ENCODE results near the gene MARCHF10. TPM values are rescaled to one million over a fixed set of nuclear protein-coding genes. Genes with fewer than 3 reads are reported as not detected.

MARCHF10 gene
- total RNA-seq, 4 donors from 2014 or later: 0.33 to 0.52 (median 0.42) TPM; not detected in 1

DNA sequence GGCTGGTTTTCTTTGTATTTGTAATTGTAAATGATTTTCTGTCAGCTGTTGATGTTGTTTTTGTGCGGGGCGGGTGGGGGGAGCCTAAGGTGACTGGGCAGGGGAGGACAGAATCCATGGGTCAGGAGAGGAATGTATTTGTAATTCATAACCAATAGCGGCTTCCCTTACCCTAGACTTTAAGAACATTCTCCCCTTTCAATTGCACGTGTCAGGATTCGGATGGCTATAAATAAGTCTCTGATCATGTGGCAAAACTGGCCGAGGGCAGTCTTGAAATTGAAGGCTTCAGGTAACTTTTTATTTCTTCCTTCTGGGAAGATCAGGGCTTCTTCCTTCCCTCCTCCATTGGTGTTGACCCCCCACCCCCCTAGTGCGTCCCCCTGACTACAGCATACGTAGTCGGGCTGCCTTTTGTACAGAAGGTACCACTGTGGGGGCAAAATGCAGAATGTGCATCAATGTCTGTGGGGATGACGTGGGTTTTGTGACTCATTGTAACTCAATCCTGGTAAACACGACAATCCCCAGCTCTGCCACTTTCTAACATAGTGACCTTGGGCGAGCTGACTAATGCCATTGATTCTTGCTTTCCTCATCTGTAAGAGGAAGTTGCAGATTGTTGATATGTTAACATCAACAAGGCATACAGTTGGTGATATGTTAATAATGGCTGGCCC, 16.2 kb downstream of the MARCHF10 start:
- no peaks in the 10 kb centered on the region for H3K4me1 ChIP-seq
- intact Hi-C loops (cut with DNase I): no loop called here
- H3K27me3 ChIP-seq: peaks cover 0 to 6% (median 0%) of the 10 kb centered on the region in 4 donors
- no peak overlapping the region for H3K4me3 ChIP-seq
- no peaks in the 10 kb centered on the region for H3K9me3 ChIP-seq
- TF ChIP-seq EP300 (IDR thresholded peaks at IDR 0.05): no peak
- TF ChIP-seq POLR2AphosphoS5 (IDR thresholded peaks at IDR 0.05): no peak
- no peak for TF ChIP-seq POLR2A (IDR thresholded peaks at IDR 0.05; ENCODE audit: low read depth)
- TF ChIP-seq, protein P1, sequence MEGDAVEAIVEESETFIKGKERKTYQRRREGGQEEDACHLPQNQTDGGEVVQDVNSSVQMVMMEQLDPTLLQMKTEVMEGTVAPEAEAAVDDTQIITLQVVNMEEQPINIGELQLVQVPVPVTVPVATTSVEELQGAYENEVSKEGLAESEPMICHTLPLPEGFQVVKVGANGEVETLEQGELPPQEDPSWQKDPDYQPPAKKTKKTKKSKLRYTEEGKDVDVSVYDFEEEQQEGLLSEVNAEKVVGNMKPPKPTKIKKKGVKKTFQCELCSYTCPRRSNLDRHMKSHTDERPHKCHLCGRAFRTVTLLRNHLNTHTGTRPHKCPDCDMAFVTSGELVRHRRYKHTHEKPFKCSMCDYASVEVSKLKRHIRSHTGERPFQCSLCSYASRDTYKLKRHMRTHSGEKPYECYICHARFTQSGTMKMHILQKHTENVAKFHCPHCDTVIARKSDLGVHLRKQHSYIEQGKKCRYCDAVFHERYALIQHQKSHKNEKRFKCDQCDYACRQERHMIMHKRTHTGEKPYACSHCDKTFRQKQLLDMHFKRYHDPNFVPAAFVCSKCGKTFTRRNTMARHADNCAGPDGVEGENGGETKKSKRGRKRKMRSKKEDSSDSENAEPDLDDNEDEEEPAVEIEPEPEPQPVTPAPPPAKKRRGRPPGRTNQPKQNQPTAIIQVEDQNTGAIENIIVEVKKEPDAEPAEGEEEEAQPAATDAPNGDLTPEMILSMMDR (IDR thresholded peaks at IDR 0.05): no peak
- no peaks in the 10 kb centered on the region for H3K36me3 ChIP-seq
- WGBS: 73% methylated on average over 12 of the region's 12 CpGs
- no peak for DNase-seq (ENCODE audit: extremely low spot score)
- no peak overlapping the region for H3K27ac ChIP-seq (replicated peaks in 1 of 4)

DNA sequence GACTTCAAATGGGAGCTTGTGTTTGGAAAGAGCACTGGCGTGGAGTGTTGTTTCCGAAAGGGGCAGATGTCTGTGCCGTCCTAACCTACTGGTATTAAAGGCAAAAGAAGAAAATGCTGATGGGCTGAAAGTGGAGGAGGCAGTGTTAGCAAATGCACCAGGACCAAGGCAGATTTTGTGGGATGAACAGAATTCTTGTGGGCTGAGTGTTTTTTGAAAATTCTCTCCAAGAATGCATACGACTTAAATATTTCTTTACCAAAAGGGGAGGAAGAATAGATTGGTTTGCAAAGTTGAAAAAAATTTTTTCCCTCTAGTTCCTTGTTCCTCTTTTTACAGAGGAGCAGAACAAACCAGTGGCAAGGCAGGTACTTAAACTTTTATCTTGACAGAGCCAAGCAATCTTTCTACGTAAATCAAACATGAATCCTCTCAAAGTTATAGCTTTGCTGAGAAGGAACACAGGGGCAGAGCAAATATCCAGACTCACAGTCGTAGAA, 16.8 kb downstream of the MARCHF10 start:
- Histone ChIP-seq H3K36me3 (no peaks in the 10 kb centered on the region), H3K4me1 (no peaks in the 10 kb centered on the region), H3K27me3 (peaks cover 0 to 6% (median 0%) of the 10 kb centered on the region in 4 donors), H3K27ac (replicated peaks in 1 of 4) (no peak overlapping the region), H3K9me3 (no peaks in the 10 kb centered on the region), H3K4me3 (no peak overlapping the region)
- intact Hi-C loops (cut with DNase I): no loop called here
- DNase-seq (ENCODE audit: extremely low spot score): no peak
- no peak for TF ChIP-seq POLR2A (IDR thresholded peaks at IDR 0.05; ENCODE audit: low read depth)
- TF ChIP-seq, protein P1 (IDR thresholded peaks at IDR 0.05): no peak
- TF ChIP-seq EP300 (IDR thresholded peaks at IDR 0.05): no peak
- TF ChIP-seq POLR2AphosphoS5 (IDR thresholded peaks at IDR 0.05): no peak
- WGBS: 64% methylated on average over 6 of the region's 6 CpGs

DNA sequence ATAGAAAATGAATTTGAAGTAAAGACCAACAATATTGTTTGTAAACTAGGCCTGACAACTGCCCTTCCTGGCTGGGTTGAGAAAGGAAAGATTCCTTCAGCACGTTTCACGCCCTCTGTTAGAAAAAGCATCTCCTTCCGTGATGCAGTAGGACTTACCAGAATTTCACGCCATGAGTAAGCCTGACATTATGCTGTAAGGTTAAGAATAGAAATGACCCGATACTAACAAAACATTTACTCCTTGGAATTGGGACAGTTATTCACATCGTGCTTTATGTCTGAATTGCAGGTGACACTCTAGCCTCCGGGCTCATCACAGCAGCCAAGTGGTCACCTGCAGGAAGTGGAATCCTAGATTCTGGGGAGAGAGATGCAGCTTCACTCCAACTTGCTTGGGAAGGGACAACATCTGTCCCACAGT, 17.5 kb downstream of the MARCHF10 start:
- Histone ChIP-seq H3K9me3 (no peaks in the 10 kb centered on the region), H3K36me3 (no peaks in the 10 kb centered on the region), H3K4me1 (no peaks in the 10 kb centered on the region), H3K27ac (replicated peaks in 1 of 4) (no peak overlapping the region), H3K4me3 (no peak overlapping the region), H3K27me3 (peaks cover 0 to 6% (median 0%) of the 10 kb centered on the region in 4 donors)
- intact Hi-C loops (cut with DNase I): no loop called here
- TF ChIP-seq POLR2A (IDR thresholded peaks at IDR 0.05; ENCODE audit: low read depth) (no peak), EP300 (IDR thresholded peaks at IDR 0.05) (no peak), POLR2AphosphoS5 (IDR thresholded peaks at IDR 0.05) (no peak)
- TF ChIP-seq, protein P1 (IDR thresholded peaks at IDR 0.05): no peak
- 79% methylated on average over 7 of the region's 7 CpGs for WGBS
- DNase-seq (ENCODE audit: extremely low spot score): no peak

DNA sequence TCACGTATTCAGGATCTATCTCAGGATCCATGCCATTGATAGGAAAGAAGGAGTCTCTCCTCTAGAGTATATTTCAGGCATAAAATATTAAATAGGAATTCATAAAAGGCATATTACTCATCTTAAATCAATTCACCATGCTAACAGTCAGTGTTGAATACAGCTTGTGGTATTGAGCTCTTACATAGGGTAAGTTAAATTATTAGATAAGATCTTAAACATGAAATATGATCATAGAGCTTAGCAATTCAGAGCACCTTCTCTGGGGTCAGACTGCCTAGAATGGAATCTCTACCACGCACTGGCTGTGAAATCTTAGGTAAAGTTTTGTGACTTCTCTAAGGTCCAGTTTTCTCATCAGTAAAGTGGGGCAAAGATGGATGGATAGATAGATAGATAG, 20.7 kb downstream of the MARCHF10 start:
- no peak for DNase-seq (ENCODE audit: extremely low spot score)
- peaks cover 0 to 6% (median 2%) of the 10 kb centered on the region in 4 donors for H3K9me3 ChIP-seq
- H3K4me1 ChIP-seq: no peaks in the 10 kb centered on the region
- no peaks in the 10 kb centered on the region for H3K36me3 ChIP-seq
- 96% methylated on average over 2 of the region's 2 CpGs for WGBS
- no peak overlapping the region for H3K4me3 ChIP-seq
- H3K27me3 ChIP-seq: no peaks in the 10 kb centered on the region
- TF ChIP-seq, protein P1 (IDR thresholded peaks at IDR 0.05): no peak
- TF ChIP-seq EP300 (IDR thresholded peaks at IDR 0.05) (no peak), POLR2AphosphoS5 (IDR thresholded peaks at IDR 0.05) (no peak), POLR2A (IDR thresholded peaks at IDR 0.05; ENCODE audit: low read depth) (no peak)
- no peak overlapping the region for H3K27ac ChIP-seq (replicated peaks in 1 of 4)
- intact Hi-C loops (cut with DNase I): no loop called here
